GM23248 (cell line): ENCODE results near the gene PRDM16.

Experiments used
- EZH2 ChIP-seq: fragments of 200-600 bp; sonication (generic); IDR thresholded peaks from 2 replicates; pipeline ENCODE4 v1.6.1; 2018; ENCODE audit warnings: antibody characterized with exemption, mild to moderate bottlenecking; ENCODE audit not compliant: insufficient read depth, poor library complexity, severe bottlenecking
- EZH2phosphoT487 ChIP-seq: fragments of 200-600 bp; sonication (generic); IDR thresholded peaks from 2 replicates; pipeline ENCODE4 v1.6.1; 2018; ENCODE audit warnings: antibody characterized with exemption, moderate library complexity, mild to moderate bottlenecking, low read depth; ENCODE audit not compliant: insufficient read depth

- TF ChIP-seq EZH2phosphoT487 (no peak), EZH2 (no peak)
Observed at GRCh38 chr1:3102641-3103040, 33.6 kb downstream of the PRDM16 start.
